Activated gamma-delta T cell treated with anti-CD3 and anti-CD28 coated beads, Interleukin-2, amount 50 U/mL, for 16 hours (primary cell): Measurements from ENCODE around the gene TXNRD2.

Experiments
- DNase-seq: peaks from one replicate; pipeline ENCODE4 v3.0.0-alpha.2; 2020; ENCODE audit warnings: low read depth

TXNRD2 gene

DNA sequence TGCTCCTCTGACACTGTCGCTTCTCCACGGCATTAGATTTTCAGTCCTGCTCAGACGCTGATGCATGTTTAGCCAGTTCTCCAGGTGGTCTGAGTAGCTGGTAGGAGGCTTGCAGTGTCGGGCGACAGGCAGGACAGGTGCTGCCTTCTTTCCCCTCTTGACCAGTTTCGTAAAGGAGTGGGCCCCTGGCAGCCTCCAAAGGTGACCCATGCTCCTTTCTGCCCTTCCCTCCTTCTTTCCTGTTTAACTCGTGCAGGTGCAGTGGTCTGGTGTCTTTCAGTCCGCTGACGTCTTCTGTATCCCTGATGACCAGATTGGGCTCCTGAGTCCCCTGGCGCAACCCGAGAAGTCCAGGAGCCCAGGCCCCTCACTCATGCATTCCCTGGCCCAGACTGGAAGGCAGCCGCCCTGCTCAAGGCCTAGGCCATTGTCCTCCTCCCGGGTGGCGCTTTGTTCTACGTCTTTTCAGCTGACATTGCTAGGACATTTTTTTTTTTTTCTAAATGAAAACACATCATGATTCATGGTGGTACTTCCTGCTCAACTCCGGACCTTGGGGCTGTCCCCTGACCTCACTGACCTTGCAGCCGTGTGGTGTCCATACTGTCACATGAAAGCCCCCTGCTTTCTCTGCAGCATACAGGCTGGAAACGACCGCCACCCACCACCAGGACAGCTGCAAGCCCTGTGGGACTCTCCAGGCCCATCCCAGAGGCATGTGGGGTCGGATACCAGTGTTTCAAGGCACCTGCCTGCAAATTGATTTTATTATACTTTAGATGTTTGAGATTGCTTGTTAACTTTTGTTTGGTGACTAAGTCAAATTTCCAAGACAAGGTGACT is 25.5 kb upstream of the TXNRD2 start:
- no peak for DNase-seq

DNA sequence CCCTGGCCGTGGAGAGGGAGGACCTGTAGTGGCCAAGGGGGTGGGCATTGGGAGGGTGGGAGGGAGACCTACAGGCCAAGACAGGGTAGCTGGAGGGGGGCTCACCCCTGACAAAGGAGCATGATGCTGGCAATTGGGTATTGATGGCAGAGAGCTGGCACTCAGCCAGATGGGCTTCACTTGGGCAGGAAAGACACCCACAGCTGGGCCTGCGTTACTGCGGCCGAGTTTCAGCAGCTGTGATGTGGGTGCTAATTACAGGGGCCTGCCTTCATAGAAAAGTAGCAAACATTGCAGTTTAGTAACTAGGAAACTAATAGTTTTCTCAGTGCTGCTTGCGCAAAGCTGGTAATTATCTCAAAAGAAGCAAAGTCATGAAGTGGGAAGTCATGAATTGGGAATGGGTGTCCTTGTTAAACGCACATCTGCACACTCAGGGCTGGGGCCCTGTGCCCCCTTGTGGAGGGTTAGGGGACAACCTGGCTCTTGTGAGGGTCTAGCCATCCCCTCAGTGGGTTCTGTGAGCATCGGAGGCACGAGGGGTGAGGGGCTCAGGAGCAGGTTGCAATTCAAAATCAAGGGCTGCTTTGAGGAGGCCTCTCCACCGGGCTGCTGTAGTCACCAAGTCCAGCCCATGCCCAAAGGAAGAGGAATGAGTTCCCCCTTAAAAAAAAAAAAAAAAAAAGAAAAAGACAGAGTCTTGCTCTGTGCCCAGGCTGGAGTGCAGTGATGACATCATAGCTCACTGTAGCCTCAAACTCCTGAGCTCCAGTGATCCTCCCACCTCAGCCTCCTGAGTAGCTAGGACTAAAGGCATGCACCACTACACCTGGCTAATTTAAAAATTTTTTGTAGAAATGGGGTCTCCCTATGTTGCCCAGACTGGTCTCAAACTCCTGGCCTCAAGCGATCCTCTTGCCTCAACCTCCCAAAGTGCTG is 24.4 kb upstream of the TXNRD2 start:
- no peak for DNase-seq

DNA sequence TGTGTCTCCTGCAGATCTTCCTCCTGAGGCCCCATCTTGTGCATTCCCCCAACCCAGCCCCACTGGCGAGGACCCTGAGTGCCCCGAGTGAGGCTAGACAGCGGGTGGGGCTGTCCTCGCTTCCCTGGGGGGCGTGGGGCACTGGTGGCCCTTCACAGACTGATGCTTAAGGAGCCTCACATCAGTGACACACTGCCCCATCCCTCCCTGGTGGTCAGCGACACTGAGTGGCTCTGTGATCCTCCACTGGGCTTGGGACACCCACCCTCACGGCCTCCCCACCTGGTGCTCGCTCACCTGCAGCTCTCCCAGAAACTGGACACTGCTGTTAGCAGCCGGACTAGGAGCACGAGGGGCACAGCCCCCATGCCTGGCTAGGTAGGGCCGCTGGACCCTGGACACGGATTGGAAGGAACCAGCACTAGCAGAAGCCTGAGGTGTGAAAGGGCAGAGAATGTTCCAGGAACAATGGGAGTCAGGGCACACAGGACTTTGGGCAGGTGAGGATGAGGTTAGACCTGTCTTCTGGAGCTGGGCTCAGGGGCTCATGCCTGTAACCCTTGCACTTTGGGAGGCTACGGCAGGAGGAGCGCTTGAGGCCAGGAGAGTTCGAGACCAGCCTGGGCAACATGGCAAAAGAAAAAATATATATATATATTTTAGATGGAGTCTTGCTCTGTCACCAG is 23.2 kb upstream of the TXNRD2 start:
- DNase-seq, result no peak

- no peak for DNase-seq
Observed at GRCh38 chr22:19963863-19964642, 22.4 kb upstream of the TXNRD2 start.

GRCh38 chr22:19962909-19963806 is 21.5 kb upstream of the TXNRD2 start:
- DNase-seq, result no peak

DNA sequence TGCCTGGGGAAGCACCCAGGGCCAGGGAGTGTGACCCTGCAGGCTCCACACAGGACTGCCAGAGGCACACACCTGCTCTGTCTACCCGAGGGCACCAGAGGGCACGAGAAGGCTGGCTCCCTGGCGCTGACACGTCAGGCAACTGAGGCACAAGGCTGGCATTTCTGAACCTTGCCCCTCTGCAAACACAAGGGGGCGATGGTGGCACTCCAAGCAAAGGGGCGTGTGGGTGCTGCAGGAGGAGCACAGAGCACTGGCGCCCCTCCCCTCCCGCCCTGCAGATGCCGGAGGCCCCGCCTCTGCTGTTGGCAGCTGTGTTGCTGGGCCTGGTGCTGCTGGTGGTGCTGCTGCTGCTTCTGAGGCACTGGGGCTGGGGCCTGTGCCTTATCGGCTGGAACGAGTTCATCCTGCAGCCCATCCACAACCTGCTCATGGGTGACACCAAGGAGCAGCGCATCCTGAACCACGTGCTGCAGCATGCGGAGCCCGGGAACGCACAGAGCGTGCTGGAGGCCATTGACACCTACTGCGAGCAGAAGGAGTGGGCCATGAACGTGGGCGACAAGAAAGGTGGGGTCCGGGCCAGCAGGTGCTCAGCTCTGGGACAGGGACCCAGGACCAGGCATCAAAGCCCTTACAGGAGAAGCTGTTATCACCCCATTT is 20.8 kb upstream of the TXNRD2 start:
- peak; percentile 27 for DNase-seq

DNA sequence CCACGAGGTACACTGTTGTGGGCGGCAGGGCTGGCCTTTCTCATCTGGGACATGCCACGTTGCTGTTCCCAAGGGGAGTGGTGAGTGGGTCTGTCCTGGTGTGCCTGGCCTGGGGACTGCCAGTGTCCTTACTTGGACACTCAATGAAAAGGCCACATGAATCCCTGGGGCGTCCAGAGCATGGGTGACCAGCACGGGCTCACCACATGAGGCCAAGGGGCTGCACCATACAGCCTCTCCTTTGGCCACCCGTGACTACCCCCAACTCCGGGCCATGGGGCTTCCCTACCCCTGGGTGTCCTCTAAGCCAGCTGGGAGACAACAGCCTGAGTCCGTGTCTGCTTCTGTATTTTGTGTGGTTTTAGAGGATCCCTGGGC is 20.2 kb upstream of the TXNRD2 start:
- DNase-seq, result no peak

DNA sequence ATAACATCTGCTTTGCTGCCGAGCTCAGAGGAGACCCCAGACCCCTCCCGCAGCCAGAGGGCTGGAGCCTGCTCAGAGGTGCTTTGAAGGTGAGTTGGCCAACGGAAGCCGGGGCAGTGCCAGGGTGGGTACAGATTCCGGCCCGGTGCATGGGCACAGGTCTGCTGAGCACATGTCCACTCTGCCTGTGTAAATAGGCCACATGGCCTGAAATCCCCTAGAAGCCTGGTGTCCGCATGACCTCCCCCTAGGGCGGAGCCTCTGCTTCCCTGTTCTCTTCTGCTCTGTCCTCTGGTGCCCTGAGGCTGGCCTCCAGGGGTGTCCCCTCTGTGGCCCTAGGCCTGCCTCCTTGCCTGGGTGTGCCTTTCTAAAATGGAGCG is 19.6 kb upstream of the TXNRD2 start:
- no peak for DNase-seq

DNA sequence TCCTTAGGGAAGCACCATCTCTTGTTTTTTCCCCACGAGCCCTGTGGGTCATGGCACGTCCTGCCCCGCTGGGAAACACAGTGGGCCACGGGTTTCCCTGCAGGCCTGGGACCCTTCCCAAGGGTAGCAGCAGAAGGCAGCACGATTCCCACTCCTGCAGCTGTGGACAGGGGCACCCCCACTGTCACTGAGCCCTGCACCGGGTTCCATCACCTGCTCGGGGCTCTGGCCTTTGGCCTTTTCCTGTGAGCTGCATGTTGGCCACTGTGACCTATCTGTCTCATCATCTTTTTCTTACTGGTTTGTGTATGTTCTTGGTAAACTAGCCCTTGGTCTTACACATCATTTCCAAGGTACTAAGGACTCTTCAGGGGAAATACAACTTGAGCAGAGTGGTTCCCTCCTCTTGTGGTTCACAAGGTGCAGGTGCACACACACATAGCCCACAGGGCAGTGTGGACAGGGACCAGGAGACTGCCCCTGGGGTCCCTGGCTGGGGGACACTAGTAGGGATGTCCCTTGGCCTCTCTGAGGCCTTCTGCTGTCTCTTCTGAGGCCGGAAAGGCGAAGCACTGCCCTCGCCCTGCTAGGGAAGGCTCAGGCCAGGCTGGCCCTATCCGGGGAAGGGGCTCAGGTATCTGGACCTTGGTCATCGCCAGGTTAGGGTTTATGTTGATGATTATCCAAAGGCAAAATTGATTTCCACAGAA is 19.0 kb upstream of the TXNRD2 start:
- no peak for DNase-seq

GRCh38 chr22:19959587-19960490 is 18.2 kb upstream of the TXNRD2 start:
- no peak for DNase-seq

DNA sequence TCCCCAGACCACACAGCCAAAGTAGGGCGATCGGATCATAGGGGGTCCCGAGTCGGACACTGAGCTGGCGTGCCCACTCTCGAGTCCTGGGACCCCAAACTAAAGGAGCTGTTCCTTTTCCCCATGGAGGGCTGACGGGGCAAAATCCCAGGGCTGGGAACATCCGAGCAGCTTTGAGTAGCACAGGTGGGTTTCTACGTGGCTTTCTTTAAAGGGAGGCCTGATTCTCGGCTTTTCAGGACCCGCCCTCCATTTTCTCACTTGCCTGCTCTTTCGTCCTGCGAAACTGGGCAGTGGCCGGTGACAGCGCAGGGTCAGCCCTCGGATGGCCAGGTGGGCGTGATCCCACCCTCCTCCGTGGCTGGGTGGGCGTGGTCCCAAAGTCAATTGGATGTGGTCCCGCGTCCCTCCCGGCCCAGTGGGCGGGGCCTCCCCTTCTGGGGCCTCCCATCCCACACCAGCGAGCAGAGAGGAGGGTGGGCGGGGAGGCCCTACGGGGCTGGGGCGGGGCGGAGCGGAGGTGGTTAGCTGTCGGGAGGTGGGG is 17.5 kb upstream of the TXNRD2 start:
- no peak for DNase-seq

- no peak for DNase-seq
Observed at GRCh38 chr22:19958083-19959042, 16.7 kb upstream of the TXNRD2 start.

DNA sequence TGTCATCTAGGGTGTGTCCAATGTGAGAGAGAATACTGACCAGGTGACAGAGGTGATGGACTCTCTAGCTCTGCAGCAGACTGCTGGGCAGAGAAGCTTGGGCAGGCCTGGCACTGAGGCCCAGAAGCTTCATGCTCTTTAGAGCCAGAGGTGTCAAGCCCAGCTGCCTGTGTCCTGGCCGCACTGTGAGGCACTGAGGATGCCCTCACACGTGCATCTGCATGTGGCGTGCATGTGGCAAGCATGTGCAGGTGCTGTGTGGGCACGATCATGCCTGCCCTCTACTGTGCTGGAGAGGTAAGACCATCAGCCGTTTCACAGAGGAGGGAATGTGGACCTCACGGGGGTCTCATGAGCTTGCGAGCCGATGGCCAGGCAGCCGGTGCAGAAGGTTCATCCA is 15.8 kb upstream of the TXNRD2 start:
- no peak for DNase-seq

GRCh38 chr22:19955241-19956128 is 13.9 kb upstream of the TXNRD2 start:
- no peak for DNase-seq

DNA sequence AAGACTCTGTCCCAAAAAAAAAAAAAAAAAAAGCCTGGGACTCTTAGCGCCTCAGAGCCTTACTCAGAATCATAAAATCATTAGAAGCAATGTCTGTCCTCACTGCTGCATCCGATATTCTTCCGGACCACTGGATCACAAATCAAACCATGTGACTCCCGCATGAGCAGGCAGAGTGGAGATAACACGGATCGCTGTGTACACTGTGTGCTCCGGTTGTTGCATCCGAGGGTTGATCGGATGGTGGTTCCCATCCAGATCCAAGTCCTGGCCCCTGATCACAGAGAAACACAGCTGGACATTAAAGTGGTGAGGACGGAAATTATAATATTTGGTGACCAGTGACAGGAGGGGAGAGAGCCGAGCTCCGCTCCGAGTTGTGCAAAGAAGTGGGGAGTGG is 9.7 kb upstream of the TXNRD2 start:
- no peak for DNase-seq
